NCI-H1105 treated with DMSO at 0.1 percent for 48 hours (cell line): Measurements from ENCODE around the gene DNAH7.
"Not testable (repeated sequence)": the region's sequence is repeated elsewhere in the genome, so short reads cannot be mapped to it uniquely, and the experiment has no call there.

Experiments used
- DNase-seq: peaks from one replicate; lab custom pipeline; 2025; lab: John Stamatoyannopoulos, UW

Gene DNAH7

GRCh38 chr2:195721042-195721441, 347.6 kb downstream of the DNAH7 start:
- DNase-seq = no peak

GRCh38 chr2:195716466-195716865, 352.2 kb downstream of the DNAH7 start:
- no peak for DNase-seq

GRCh38 chr2:195711478-195711877, 357.2 kb downstream of the DNAH7 start:
- no peak for DNase-seq

GRCh38 chr2:195709901-195710806, 358.5 kb downstream of the DNAH7 start:
- DNase-seq = no peak

DNA sequence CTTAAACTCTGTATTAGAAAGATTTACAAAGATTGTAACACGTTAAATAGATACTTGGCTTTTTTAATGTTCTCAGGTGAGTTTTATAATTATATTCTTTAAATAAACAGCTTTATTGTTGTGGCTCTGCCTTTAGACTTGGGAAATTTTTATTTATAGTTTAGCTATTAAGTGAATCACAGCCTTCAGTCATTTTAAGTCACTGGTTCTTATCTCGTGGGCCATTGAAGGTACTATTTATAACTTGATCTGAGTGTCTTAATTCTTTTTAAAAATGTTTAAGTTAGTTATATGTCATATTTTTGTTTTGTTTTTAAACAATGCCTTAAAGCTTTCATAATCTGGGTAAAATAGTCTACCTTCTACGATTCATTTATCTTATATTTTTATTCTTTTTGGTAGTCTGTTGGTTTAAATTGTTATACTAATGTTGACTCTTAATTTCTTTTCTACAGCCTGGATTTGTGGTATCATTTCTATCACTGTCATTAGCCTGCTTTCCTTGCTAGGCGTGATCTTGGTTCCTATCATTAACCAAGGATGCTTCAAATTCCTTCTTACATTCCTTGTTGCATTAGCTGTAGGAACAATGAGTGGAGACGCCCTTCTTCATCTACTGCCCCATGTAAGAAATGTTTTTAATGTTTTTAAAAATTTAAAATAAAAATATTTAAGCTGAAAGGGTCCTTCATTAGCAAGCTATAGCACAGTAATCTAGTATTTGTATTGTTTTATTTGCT, 362.3 kb downstream of the DNAH7 start:
- DNase-seq = no peak

GRCh38 chr2:195700480-195700879, 368.2 kb downstream of the DNAH7 start:
- no peak for DNase-seq

GRCh38 chr2:195697681-195698220, 370.9 kb downstream of the DNAH7 start:
- DNase-seq = no peak

DNA sequence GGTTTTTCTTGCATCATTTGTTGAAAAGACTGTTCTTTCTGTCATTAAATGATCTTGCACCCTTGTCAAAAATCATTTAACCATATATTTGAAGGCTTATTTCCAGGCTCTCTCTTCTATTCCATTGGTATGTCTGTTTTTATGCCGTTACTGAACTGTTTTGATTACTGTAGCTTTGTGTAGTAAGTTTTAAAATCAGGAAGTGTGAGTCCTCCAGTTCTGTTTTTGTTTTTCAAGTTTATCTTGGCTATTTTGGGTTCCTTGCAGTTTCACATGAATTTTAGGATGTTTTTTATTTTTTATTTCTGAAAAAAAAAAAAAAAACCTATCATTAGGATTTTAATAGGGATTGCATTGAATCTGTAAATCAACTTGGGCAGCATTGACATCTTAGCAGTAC, 372.6 kb downstream of the DNAH7 start:
- no peak for DNase-seq

GRCh38 chr2:195695002-195695631, 373.5 kb downstream of the DNAH7 start:
- DNase-seq = no peak

GRCh38 chr2:195694553-195694952, 374.1 kb downstream of the DNAH7 start:
- DNase-seq = no peak

- not testable (repeated sequence) for DNase-seq
Observed at GRCh38 chr2:195692531-195692930, 376.1 kb downstream of the DNAH7 start.
